GM18498 (cell line): Measurements from ENCODE around the gene HK3.

Source experiments
- ATAC-seq: cut with Tn5 transposase; IDR thresholded peaks from one replicate; pipeline ENCODE4 v1.9.1; 2021; ENCODE audit warnings: mild to moderate bottlenecking, moderate library complexity; ENCODE audit not compliant: unreplicated experiment

HK3 gene, protein sequence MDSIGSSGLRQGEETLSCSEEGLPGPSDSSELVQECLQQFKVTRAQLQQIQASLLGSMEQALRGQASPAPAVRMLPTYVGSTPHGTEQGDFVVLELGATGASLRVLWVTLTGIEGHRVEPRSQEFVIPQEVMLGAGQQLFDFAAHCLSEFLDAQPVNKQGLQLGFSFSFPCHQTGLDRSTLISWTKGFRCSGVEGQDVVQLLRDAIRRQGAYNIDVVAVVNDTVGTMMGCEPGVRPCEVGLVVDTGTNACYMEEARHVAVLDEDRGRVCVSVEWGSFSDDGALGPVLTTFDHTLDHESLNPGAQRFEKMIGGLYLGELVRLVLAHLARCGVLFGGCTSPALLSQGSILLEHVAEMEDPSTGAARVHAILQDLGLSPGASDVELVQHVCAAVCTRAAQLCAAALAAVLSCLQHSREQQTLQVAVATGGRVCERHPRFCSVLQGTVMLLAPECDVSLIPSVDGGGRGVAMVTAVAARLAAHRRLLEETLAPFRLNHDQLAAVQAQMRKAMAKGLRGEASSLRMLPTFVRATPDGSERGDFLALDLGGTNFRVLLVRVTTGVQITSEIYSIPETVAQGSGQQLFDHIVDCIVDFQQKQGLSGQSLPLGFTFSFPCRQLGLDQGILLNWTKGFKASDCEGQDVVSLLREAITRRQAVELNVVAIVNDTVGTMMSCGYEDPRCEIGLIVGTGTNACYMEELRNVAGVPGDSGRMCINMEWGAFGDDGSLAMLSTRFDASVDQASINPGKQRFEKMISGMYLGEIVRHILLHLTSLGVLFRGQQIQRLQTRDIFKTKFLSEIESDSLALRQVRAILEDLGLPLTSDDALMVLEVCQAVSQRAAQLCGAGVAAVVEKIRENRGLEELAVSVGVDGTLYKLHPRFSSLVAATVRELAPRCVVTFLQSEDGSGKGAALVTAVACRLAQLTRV

DNA sequence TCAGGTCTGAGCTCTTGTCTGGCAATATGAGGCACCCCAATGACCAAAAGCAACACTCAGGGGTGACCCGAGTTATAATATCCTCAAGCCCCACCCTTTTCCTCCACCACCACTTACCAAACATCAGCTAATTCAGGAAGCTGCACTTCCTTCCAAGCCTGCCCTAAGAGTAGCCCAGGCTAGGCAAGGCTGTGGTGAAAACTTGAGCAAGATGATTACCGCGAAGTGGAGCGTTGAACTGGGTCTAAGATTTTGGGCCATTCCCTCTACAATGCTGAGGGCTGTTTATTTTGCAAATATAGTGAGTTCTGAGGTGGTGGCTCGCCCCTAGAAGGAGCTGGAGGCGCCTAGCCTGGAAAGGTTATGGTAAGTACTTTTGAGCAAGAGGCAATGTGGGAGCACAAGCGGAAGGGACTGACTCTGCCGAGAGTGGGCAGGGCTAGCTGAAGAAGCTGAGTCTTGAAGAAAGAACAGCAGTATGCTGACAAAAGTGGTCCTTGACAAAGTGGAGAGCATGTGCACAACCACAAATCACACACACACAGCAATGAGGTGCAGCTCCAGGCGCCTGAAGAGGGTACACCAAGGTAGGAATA lies at the start of gene HK3:
Gene HK3, minus strand, starts transcription at position 51 of the 596 bp plus-strand sequence. CDS start 3,187 bp downstream, outside the sequence.
- ATAC-seq = no peak

GRCh38 chr5:176948458-176948857 lies 49.3 kb upstream of the HK3 start:
- ATAC-seq = no peak

DNA sequence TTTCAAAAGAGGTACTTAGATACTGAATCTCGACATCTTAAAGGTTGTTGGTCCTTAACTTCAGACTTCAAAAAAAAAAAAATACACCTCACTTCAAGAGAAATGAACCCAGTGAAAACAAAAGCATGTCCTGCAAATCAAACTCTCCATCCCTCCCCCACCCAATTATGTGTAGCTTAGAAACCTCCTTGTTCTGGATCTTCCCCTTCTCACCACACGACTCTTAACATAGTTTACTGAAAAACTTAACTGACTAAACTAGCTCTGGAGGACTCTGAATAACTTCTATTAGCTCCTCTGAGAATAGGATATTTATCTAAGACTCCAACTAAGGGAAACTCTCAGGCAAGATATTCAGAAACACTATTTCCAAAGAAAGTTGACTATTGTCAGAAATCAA lies 48.7 kb upstream of the HK3 start:
- ATAC-seq = no peak

GRCh38 chr5:176944268-176944667 lies 45.1 kb upstream of the HK3 start:
- ATAC-seq = no peak

GRCh38 chr5:176943816-176944215 lies 44.7 kb upstream of the HK3 start:
- ATAC-seq = no peak

DNA sequence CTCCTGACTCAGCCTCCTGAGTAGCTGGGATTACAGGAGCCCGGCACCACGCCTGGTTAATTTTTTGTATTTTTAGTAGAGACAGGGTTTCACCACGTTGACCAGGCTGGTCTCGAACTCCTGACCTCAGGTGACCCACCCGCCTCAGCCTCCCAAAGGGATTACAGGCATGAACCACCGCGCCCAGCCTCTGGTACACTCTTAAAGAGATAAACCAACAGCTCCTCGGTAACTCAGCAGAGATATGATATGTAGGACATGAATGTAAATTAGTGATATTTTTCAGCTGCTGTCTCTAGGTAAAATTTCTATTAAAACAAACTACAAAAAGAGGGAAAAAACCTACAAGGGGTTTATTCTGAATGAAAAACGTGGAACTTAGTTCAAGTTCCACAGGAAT lies 42.8 kb upstream of the HK3 start:
- ATAC-seq = no peak

DNA sequence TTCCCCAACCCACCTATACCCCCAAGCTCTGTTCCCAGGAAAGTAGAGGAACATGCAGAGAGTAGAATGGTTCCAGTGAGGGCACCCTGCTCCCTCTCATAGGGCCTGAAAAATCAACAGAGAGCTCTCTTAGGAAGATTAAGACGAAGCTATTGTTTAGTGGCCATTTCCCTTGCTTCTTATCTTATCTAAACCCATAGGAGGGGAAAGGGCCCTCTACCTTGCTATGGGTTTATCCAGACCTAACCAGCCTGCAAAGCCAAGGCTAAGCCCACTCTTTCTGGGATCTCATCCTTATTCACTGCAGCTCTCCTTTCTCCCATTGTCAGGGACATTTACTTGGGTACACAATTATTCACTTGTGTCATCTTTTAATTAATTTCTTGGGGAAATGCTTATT lies 39.3 kb upstream of the HK3 start:
- ATAC-seq = no peak

DNA sequence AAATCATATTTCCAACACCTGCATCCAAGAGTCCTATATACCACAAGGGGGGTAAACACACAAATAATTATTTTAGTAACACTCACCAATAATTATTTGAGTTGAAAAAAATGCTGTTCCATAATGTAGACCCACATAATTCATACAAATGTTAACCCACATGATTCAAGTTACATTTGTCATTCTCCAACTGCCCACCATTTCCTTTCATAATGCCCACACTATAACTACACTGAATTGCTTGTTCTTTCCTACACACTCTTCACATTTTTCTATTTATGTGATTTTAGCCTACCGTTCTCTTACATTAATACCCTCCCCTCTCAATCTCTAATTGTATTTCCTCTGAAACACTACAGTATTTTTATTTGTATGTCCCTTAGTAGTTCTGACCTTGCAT lies 35.9 kb upstream of the HK3 start:
- ATAC-seq = no peak

DNA sequence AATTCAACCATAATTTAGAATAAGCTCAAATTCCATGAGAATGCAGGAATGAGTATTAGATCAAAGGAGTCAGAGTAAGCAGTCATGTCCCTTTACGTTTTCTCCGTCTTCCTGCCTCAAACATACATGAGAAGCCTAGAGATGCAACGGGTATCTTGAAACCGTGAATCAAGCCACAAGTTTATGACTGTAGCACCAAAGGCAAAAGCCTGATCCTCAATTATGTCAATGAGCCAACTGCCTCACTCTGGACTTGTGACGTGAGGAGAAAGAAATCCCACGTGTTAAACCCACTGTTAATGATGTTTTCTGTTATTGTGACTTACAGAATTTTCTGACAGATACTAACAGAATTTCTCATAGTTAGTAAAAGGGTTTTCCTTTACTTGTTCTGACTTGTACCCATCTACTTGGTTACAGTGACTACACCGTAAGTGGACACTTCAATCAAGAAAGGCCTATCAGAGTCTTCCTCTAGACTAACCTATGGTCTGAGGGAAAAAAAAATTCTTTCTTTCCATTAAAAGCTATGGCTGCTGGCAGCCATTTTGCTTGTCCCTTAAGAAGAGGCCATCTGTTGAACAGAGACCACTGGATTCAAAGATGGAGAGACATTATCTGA lies 35.3 kb upstream of the HK3 start:
- ATAC-seq = no peak

DNA sequence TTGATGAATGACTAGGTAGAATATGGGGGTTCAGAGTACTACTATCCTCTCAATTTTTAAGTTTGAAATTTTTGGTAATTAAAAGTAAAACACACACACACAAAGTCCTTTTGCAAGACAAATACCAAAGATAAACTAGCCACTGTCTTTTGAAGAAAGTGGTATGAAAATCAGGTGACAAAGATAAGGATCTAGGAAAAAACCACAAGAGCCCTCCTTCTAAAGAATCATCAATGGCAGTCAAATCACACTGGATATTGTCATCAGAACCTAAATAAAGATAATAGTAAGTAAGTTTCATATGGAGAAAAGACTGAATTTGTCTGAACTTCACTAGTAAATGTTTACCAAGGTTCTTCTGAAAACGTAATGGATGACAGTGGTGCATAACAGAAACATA lies 30.5 kb upstream of the HK3 start:
- ATAC-seq = no peak

DNA sequence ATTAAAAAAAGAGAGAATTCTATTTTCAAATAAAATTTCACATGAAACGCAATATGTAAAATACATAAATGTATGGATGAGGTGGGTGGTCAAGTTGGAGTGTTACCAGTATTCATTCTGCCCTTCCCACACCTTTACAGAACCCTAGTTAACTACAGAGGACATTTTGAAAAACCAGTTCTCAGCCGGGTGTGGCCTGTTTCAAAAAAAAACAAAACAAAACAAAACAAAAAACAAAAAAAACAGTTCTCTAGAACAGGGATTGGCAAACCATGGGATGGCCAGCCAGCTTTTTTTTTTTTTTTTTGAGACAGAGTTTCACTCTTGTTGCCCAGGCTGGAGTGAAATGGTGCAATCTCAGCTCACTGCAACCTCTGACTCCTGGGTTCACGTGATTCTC lies 28.4 kb upstream of the HK3 start:
- no peak for ATAC-seq

DNA sequence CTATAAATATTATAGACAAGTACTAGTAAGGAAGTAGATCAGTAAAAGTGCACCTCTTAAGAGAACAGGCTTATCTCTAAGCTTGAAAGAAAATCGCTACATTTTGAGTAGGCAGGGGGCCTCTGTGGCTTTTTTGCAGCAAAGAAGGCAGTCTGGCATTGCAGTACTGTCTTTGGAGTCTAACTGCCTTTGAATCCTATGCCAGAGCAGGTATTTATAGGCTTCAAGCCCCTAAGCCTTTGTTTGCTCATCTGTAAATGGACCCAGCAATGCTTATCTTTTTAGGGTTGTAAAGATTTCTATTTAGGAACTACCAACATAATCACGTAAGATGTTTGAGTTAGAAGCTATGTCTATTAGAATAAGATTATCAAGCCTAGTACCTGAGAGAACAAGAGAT lies 23.7 kb upstream of the HK3 start:
- no peak for ATAC-seq

DNA sequence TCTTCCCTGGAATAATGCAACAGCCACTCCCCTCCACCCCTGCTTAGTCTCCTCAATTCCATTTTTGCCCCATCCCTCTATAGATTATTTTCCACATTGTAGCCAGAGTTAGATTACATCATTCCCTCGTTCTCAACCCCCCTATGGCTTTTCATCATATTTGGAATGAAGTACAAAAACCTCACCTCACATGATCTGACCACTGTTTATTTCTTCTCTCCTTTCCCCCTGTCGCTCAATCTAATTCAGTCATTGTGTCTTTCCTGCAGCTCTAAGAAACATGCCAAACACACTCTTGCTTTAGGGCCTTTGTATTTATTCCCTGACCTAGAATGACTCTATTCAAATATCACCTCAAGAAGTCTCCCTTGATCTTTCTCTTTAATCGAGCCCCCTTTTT lies 22.6 kb upstream of the HK3 start:
- ATAC-seq = no peak

DNA sequence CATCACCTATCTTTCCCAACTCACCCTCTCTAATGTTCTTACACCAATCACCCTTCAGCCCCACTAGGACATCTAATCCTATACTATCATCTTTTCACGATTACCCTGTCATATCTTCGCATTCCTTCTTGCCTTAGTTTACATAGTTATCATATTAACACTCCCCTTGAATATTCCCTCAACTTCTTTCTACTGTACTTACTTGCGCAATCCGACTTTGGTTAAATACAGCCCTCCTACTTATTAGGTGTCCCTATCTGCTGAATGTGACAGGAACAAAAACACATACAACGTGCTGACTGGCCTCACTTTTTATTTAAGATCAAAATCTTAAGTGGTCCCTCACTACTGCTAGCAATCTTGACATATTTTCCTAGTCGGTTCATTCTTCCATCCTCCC lies 19.5 kb upstream of the HK3 start:
- no peak for ATAC-seq

GRCh38 chr5:176916337-176916736 lies 17.2 kb upstream of the HK3 start:
- ATAC-seq = no peak

GRCh38 chr5:176915906-176916305 lies 16.8 kb upstream of the HK3 start:
- ATAC-seq = no peak

DNA sequence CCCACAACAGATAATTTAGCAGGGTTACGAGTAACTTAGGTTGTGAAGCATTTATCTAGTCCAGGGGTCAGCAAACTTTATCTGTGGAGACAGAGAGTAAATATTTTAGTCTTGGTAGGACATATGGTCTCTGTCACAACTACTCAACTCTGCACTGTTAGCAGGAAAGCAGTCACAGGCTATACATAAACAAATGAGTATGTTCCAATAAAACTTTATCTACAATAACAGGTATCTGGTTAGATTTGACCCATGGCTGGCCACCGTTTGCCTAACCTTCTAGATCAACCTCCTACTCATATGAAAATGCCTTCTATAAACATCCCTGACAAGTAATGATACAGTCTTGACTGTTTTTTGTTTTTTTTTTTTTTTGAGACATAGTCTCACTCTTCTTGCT lies 13.0 kb upstream of the HK3 start:
- ATAC-seq = no peak

DNA sequence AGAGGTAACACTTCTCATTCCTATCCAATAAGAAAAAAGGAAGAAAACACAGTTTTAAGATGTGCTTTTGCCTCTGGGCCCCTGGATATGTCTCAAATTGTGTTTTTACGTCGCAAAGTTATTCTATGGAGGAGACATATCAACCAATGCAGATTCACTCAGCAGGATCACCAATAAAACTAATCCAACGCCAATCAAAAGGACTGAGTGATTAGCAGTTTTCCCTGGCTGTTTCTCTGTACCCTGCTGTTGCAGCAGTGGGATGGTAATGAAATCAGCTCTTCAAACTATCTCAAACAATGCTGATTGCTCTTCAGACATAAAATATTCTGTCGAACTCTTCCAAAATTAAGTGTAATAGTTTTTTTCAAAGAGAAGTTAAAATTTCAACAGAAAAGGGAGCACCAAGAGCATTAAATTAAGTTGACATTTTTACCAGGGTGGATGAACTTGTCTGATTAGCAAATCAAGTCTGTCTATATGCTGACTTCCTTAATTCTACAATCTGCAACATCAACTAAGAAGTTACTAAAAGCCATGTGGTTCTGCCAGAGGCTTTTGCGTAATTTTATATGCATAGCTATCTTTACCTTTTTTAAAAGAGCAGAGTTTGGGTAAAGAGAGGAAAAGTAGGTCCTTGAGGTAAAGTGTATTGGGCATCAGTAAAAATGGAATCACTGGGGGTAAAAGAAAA lies 9.7 kb upstream of the HK3 start:
- ATAC-seq = no peak

GRCh38 chr5:176906796-176907195 lies 7.7 kb upstream of the HK3 start:
- ATAC-seq = no peak

GRCh38 chr5:176906126-176906525 lies 7.0 kb upstream of the HK3 start:
- ATAC-seq = no peak

DNA sequence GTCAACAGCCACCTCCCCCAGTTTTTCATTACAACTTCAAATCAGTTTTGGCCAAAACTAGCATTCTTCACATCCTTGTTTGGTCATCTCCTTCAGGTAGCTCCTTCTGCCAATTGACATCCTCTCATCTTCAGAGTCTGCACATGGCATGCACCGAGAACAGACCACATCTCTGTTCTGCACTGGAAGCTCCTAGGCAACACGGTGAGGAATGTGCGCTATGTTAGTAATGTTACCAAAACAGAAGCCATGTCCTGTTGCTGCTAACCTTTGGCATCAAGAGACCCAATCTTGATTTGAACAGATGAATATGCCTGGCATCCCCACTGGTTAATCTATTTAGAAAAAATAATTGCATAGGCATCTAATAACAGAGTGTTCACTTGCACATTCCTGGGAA lies 5.1 kb upstream of the HK3 start:
- no peak for ATAC-seq
